Measurements from ENCODE around the gene CDRT15L2.
"Not testable (repeated sequence)": the region's sequence is repeated elsewhere in the genome, so short reads cannot be mapped to it uniquely, and the experiment has no call there.

Gene CDRT15L2

GRCh38 chr17:20583891-20584577, 4.5 kb downstream of the CDRT15L2 start:
- DNase-seq: not testable (repeated sequence)

- not testable (repeated sequence) for DNase-seq
Measured at GRCh38 chr17:20588744-20589453, 9.4 kb downstream of the CDRT15L2 start.

- DNase-seq: not testable (repeated sequence)
Measured at GRCh38 chr17:20589454-20589810, 9.9 kb downstream of the CDRT15L2 start.

GRCh38 chr17:20591040-20591439, 11.5 kb downstream of the CDRT15L2 start:
- not testable (repeated sequence) for DNase-seq

- DNase-seq: not testable (repeated sequence)
Measured at GRCh38 chr17:20605568-20605967, 26.0 kb downstream of the CDRT15L2 start.

- DNase-seq: not testable (repeated sequence)
Measured at GRCh38 chr17:20609490-20609889, 30.0 kb downstream of the CDRT15L2 start.

GRCh38 chr17:20611309-20611708, 31.8 kb downstream of the CDRT15L2 start:
- no peak for DNase-seq

GRCh38 chr17:20612635-20613034, 33.1 kb downstream of the CDRT15L2 start:
- no peak for DNase-seq

- DNase-seq: no peak
Measured at GRCh38 chr17:20613248-20613647, 33.7 kb downstream of the CDRT15L2 start.

- DNase-seq: no peak
Measured at GRCh38 chr17:20613905-20614304, 34.4 kb downstream of the CDRT15L2 start.

GRCh38 chr17:20615461-20615860, 35.9 kb downstream of the CDRT15L2 start:
- DNase-seq: not testable (repeated sequence)

Measured in effector CD8-positive, alpha-beta T cell (primary cell).